GM12878 (cell line): ENCODE measurements around the gene RASAL1. TPM values are rescaled to one million over a fixed set of nuclear protein-coding genes. Genes with fewer than 3 reads are reported as not detected.
A peak's percentile ranks its signal among the peaks of the same experiment; 100 is the strongest.

Source experiments
- BRCA1 ChIP-seq: IDR thresholded peaks from 2 replicates; pipeline ENCODE4 v1.6.1; 2011; ENCODE audit warnings: low read depth, low read length, improper control_type of control experiment
- CEBPB ChIP-seq, 2 experiments: fragments of 150-350 bp in 1 of 2; IDR thresholded peaks; 2 replicates each; pipeline ENCODE4 v1.6.1; 2012 to 2014; ENCODE audit warnings: low read depth in 2 of 2, low read length in 2 of 2, borderline replicate concordance in 1 of 2, inconsistent platforms in 1 of 2
- CREM ChIP-seq: IDR thresholded peaks from 2 replicates; pipeline ENCODE4 v1.6.1; 2014; ENCODE audit warnings: antibody characterized with exemption, low read depth
- CUX1 ChIP-seq: IDR thresholded peaks from 2 replicates; pipeline ENCODE4 v1.6.1; 2012; ENCODE audit warnings: improper control_type of control experiment, low read depth, low read length; ENCODE audit not compliant: insufficient replicate concordance
- E4F1 ChIP-seq: fragments of 450-650 bp; IDR thresholded peaks from 2 replicates; pipeline ENCODE4 v1.6.1; 2018; ENCODE audit warnings: borderline replicate concordance, mild to moderate bottlenecking; ENCODE audit not compliant: partially characterized antibody
- HDAC2 ChIP-seq: fragments of 200-600 bp; sonication (generic); IDR thresholded peaks from 2 replicates; pipeline ENCODE4 v1.6.1; 2017
- NR2C1 ChIP-seq: fragments of 450-650 bp; IDR thresholded peaks from 2 replicates; pipeline ENCODE4 v1.6.1; 2017; ENCODE audit warnings: antibody characterized with exemption, mild to moderate bottlenecking, moderate library complexity
- RB1 ChIP-seq: fragments of 450-650 bp; formaldehyde crosslinking; IDR thresholded peaks from 2 replicates; pipeline ENCODE4 v1.6.1; 2017; ENCODE audit warnings: mild to moderate bottlenecking, borderline replicate concordance
- SP1 ChIP-seq: IDR thresholded peaks from one replicate; pipeline ENCODE4 v1.6.1; 2011; ENCODE audit warnings: low read depth, low read length
- SUPT20H ChIP-seq: IDR thresholded peaks from 2 replicates; pipeline ENCODE4 v1.6.1; 2011; ENCODE audit warnings: low read depth, mild to moderate bottlenecking, low read length, moderate library complexity, borderline replicate concordance; ENCODE audit not compliant: control insufficient read depth
- TARDBP ChIP-seq: IDR thresholded peaks from 2 replicates; pipeline ENCODE4 v1.6.1; 2016; ENCODE audit warnings: borderline replicate concordance
- WRNIP1 ChIP-seq: IDR thresholded peaks from 2 replicates; pipeline ENCODE4 v1.6.1; 2011; ENCODE audit warnings: low read depth, low read length, improper control_type of control experiment, borderline replicate concordance
- ZZZ3 ChIP-seq: IDR thresholded peaks from 2 replicates; pipeline ENCODE4 v1.6.1; 2011; ENCODE audit warnings: low read depth; ENCODE audit not compliant: control insufficient read depth, insufficient read length
- polyA plus RNA-seq, 11 experiments: library from polyadenylated mRNA; depleted of rRNA in 4 of 11; unstranded in 6 of 11; stranded (reverse) in 5 of 11; fragments of >200 nt; fragmentation: Nextera tagmentation in 4 of 11; fragmentation: Illumina TruSeq in 1 of 11; extraction: Ambion mirVana in 4 of 11; extraction: Trizol in 1 of 11; gene quantifications; 1 replicate in 1 of 11; 2 replicates in 10 of 11; pipeline versions ENCODE4 v1.2.1 to v1.2.3, GENCODE V29; 2011 to 2016; ENCODE audit warnings: inconsistent platforms in 2 of 11, missing spikeins in 2 of 11, low read depth in 1 of 11
- total RNA-seq, 4 experiments: library from RNA; depleted of rRNA in 3 of 4; stranded (reverse); fragments of >200 nt in 3 of 4; fragmentation: Illumina TruSeq in 1 of 4; extraction: Trizol in 1 of 4; gene quantifications; 2 replicates each; pipeline versions ENCODE4 v1.2.1 to v1.2.3, GENCODE V29; 2013 to 2021
- TF ChIP-seq, protein P1 (sequence below): fragments of 450-650 bp; formaldehyde crosslinking; IDR thresholded peaks from 2 replicates; pipeline ENCODE4 v1.4.0; 2020; ENCODE audit warnings: mild to moderate bottlenecking, moderate library complexity
- TF ChIP-seq, protein P2 (sequence below): IDR thresholded peaks from 2 replicates; pipeline ENCODE4 v1.6.1; 2012; ENCODE audit warnings: low read depth, low read length, improper control_type of control experiment

RASAL1 gene
- total and polyA plus RNA-seq, 10 of the 15 experiments (the other 5 are each of a cell fraction or from before 2014, with no cell fraction given) = 0.12 to 1.0 (median 0.52) TPM; not detected in 6

- TF ChIP-seq, protein P1, sequence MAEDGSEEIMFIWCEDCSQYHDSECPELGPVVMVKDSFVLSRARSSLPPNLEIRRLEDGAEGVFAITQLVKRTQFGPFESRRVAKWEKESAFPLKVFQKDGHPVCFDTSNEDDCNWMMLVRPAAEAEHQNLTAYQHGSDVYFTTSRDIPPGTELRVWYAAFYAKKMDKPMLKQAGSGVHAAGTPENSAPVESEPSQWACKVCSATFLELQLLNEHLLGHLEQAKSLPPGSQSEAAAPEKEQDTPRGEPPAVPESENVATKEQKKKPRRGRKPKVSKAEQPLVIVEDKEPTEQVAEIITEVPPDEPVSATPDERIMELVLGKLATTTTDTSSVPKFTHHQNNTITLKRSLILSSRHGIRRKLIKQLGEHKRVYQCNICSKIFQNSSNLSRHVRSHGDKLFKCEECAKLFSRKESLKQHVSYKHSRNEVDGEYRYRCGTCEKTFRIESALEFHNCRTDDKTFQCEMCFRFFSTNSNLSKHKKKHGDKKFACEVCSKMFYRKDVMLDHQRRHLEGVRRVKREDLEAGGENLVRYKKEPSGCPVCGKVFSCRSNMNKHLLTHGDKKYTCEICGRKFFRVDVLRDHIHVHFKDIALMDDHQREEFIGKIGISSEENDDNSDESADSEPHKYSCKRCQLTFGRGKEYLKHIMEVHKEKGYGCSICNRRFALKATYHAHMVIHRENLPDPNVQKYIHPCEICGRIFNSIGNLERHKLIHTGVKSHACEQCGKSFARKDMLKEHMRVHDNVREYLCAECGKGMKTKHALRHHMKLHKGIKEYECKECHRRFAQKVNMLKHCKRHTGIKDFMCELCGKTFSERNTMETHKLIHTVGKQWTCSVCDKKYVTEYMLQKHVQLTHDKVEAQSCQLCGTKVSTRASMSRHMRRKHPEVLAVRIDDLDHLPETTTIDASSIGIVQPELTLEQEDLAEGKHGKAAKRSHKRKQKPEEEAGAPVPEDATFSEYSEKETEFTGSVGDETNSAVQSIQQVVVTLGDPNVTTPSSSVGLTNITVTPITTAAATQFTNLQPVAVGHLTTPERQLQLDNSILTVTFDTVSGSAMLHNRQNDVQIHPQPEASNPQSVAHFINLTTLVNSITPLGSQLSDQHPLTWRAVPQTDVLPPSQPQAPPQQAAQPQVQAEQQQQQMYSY (CRISPR knock-in tag) = no peak
- TF ChIP-seq BRCA1 (no peak), HDAC2 (no peak), CUX1 (no peak), E4F1 (no peak), RB1 (no peak), NR2C1 (peak; percentile 25; the same call in 1 of the 2 replicates), SUPT20H (no peak), WRNIP1 (no peak), ZZZ3 (no peak), CEBPB (IDR thresholded peaks at IDR 0.05; ENCODE audit: borderline replicate concordance in 1 of 2, low read depth in 2 of 2, low read length in 2 of 2) (no peak), SP1 (no peak), TARDBP (no peak), CREM (0 out of 2 replicates have a peak, but pooled peaks have one; percentile 13)
- TF ChIP-seq, protein P2, sequence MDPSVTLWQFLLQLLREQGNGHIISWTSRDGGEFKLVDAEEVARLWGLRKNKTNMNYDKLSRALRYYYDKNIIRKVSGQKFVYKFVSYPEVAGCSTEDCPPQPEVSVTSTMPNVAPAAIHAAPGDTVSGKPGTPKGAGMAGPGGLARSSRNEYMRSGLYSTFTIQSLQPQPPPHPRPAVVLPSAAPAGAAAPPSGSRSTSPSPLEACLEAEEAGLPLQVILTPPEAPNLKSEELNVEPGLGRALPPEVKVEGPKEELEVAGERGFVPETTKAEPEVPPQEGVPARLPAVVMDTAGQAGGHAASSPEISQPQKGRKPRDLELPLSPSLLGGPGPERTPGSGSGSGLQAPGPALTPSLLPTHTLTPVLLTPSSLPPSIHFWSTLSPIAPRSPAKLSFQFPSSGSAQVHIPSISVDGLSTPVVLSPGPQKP = no peak
Measured at GRCh38 chr12:113173081-113173698, 37.6 kb upstream of the RASAL1 start (continued).
